GM18870 (cell line): ENCODE results near the gene CD27.
A peak's percentile ranks its signal among the peaks of the same experiment; 100 is the strongest.
"Not testable (repeated sequence)": the region's sequence is repeated elsewhere in the genome, so short reads cannot be mapped to it uniquely, and the experiment has no call there.

Experiments
- ATAC-seq: cut with Tn5 transposase; IDR thresholded peaks from one replicate; pipeline ENCODE4 v1.9.1; 2021; ENCODE audit warnings: moderate library complexity; ENCODE audit not compliant: unreplicated experiment

CD27 gene

DNA sequence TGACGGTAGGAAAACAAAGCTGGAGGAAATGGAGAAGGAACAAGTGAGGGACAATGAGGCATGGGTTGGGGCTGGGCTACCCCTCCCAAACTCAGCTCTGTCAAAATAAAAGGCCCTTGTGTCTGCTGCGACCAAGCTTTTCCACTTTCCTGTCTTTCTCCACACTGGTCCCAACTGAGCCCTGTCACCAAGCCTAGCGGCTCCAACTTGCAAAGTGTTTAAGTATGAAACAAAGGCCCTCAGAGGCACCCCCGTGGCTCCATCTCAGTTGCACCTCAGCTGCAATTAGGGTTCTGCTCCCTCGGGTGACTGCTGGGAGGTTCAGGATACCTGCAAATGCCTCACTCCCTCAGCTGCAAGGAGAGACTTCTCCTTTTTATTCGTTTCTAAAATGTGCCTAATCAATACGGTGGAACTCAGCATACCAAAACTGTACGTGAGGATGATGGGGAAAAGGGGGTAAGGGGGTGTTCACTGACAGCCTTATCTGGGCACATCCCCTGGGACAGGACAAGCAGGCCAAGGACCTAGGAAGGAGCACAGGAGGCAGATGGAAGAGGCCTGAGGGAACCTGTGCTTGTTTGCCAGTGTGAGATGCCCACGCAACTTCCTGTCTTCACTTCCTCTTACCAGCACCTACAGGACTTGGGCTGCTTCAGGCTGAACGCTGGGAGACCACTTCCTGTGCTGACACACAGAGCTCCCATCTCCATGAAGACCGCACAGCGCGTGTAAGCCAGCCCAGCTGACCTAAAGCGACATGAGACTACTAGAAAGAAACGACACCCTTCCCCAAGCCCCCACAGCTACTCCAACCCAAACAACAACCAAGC is 16.9 kb downstream of the CD27 start:
- peak; percentile 66 for ATAC-seq

DNA sequence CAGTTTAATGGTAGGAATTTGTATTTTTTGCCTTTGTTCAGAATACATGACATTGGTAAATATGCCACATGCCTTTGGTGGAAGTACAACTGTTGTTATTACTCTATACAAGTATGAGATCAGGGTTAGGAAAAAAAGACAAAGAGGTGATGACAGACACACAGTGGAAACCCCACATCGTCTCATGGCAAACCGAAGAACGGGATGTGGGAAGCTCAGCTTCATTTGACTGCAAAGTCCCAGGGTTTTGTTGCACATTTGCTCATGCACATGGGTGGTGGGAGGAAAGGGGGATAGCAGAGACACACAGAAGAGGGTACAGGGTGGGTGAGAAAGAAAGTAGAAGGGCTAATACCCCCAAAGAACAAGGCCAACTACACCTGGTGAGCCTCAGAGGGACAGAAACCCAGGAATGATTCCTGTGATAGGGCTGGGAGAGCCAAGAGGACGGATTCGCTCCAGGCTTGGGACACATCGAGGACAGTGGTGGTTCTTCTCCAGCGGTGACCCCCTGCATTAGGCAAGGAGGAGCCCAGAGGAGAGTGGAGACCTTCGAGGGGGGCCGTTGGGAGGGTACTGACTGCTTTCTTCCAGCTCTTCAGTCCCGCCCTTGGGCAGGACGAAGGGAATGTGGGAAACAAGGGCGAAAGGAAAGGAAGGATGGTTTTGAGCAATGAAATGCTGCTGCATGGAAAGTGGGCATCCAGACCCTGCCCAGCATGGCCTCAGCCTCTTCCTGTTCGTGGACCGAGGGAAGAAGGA is 17.7 kb downstream of the CD27 start:
- ATAC-seq = no peak

DNA sequence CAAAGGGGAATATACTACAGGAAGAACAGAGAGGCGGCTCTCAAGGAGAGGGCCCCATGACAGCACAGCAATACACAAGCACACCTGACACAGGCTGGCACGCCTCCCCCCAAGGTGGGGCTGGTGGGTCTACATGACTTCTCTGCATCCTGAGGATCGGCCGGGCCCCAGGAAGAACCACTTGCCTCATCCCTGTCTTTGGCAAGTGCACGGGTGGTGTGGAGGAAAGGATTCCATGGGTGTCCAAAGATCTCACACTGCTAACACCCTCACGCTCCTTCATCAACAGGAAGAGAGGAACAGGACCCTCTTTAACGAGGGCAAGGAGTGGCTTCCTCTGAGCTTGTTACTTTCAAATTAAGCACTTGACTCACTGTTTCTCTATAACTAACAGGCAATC is 18.5 kb downstream of the CD27 start:
- no peak for ATAC-seq

DNA sequence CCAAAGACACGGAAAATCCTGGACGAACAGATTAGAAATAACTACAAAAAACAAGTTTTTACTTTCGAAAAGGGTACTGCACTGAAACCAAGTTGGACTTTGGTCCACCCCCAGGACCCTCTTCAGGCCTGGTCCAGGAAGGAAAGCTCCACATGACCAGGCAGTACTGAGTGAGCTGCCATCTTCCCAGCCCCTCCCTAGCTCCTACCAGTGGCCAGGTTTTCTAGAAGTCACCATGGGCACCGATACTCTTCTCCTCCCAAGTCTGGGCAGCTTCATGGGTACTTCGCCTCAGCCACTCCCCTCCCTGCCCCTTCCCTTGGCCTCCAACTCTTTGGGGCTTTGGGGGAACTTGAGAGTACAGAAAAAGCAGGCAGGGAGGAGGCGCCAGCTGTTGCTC is 19.1 kb downstream of the CD27 start:
- no peak for ATAC-seq

DNA sequence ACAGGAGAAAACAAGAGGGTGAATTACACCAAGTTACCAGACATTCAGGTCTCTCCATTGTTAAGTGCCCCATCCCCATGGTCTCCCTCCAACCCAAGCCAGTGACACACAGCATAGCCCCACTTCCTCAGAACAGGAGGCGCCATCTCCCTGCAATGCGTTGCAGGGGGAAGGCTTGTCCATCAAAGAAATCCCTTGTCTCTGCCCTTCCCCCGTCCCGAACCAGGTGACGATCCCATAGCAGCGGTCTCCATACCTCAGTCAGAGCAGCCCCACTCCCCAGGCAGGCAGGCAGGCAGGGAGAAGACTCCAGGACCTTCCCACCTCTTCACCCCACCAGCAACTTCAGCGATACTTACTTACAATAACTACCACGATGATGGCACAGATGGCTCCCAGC is 19.8 kb downstream of the CD27 start:
- no peak for ATAC-seq

DNA sequence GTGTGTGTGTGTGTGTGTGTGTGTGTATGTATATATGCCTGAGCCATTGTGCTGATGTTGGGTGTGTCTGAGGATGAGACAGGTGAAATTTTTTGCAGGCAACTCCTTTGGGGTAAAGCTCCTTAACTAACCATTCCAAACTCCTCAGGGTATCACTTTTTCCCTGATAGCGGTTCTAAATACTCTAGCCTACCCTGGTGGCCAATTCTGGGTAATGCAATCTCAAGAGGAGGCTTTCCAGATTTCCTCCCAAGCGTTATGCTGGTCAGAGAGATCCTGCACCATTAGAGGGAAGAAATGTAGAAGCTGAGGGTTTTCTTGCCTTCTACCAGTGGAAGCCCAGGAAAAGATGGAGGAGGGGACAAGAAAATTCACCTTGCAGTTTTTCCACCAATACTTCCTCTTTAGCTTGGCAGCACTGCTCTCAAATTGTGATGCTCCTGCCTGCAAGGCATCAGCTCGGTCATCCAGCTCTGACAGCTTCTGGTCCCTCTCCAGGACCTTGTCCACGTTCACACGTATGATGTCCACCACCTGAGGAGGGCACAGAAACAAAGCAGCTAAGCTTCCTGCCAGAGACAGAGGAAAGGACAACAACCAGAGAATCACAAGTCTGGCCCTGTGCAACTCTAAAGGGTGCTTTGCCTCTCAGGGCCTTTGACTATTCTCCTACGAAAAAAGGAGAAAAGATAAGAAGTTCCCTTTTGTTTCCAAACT is 20.9 kb downstream of the CD27 start:
- no peak for ATAC-seq

DNA sequence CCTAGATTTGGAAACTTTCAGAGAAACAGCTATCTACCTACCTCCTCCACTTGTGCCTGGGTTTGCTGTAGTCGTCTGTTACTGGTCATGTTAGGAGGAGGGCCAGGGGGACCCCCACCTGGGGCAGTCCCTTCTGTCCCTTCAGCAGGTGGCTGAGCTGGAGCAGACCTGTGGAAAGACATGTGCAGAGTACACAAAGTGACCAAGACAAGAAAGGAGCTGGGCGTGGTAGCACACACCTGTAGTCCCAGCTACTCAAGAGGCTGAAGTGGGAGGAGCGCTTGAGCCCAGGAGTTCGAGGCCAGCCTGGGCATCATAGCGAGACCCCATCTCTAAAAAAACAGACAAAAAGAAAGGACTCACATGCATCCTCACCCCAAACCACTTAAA is 21.4 kb downstream of the CD27 start:
- no peak for ATAC-seq

DNA sequence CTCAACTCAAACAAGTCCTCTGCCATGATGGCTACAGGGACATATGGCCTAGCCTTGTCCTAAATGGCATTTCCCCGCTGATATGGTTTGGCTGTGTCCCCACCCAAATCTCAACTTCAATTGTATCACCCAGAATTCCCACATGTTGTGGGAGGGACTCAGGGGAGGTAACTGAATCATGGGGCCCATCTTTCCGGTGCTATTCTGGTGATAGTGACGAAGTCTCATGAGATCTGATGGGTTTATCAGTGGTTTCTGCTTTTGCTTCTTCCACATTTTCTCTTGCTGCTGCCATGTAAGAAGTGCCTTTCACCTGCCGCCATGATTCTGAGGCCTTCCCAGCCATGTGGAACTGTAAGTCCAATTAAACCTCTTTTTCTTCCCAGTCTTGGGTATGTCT is 22.0 kb downstream of the CD27 start:
- ATAC-seq = not testable (repeated sequence)

DNA sequence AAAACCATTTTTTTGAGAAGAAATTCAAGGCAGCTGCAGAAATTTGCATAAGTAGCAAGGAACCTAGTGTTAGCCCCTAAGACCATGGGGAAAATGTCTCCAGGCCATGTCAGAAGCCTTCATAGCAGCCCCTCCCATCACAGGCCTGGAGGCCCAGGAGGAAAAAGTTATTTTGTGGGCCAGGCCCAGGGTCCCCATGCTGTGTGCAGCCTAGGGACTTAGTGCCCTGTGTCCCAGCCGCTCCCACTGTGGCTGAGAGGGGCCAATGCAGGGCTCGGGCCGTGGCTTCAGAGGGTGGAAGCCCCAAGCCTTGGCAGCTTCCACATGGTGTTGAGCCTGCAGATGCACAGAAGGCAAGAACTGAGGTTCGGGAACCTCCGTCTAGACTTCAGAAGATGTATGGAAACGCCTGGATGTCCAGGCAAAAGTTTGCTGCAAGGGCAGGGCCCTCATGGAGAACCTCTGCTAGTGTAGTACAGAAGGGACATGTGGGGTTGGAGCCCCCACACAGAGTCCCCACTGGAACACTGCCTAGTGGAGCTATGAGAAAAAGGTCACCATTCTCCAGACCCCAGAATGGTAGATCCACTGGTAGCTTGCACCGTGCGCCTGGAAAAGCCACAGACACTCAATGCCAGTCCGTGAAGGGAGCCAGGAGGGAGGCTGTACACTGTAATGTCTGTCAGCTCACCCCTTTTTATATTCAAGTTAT is 23.0 kb downstream of the CD27 start:
- ATAC-seq = not testable (repeated sequence)

DNA sequence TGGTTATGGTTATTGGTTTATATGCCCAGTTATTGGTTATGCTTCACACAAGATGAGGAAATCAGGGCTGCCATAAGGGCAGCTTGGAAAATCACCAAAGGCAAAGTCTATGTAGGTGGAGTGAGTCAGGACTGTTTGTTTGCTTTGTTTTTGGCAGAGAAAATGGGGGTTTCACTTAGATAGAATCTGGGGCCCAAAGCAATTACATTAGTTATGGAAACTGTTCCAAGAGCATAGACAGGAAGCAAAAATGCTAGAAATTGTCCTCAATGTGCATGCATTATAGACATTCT is 23.5 kb downstream of the CD27 start:
- no peak for ATAC-seq

DNA sequence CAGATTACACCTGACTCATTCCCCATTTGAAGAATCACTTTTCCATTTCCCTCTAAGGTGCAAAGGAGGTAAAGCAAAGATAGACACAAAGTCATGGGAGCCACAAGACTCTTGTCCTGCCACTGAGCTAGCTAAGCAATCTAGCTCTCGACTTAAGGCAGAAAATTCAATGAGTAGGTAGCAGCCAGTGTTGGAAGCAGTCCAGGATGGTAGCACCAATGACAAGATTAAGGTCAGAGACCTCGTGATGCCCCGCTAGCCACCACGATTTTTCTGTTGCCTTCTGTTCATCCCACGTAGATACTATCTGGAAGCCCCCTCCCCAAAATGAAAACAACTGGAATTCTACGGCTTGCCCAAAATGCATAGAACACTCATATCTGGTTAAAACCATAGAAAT is 24.3 kb downstream of the CD27 start:
- ATAC-seq = no peak

DNA sequence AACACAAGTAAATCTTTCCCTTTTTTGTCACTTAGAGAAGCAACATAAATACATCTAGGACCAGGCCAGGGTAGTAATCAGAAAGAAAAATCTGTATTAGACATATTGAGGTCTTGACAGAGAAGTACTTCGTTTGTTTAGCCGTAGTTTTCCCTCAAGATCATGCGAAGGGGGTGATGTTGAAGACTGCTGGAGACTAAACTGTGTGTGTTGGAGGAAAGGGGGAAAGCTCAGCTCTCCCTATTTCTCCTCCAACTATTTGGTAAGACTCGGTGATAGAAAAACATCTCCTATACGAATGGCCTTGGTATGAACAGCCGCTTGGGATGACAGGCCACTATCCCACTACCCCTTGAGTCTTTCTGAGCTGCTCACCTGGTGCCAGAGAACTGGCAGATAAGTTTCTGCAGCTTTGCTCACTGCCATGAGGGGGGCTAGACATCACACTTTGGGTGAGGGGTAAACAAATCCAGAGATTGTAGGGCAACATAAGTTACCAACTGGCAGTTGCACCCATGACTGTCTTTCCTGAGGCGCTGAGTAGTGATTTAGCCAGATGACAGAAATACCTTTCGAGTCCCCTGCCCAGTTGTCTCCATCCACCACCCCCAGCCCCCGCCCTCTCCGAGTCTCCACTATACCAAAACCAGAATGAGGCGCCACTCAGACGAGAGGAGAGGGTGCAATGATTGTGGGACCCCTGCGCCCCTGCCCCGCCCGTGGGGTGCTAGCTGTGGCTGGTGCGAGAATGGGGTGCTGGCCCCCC is 25.0 kb downstream of the CD27 start:
- ATAC-seq = no peak

DNA sequence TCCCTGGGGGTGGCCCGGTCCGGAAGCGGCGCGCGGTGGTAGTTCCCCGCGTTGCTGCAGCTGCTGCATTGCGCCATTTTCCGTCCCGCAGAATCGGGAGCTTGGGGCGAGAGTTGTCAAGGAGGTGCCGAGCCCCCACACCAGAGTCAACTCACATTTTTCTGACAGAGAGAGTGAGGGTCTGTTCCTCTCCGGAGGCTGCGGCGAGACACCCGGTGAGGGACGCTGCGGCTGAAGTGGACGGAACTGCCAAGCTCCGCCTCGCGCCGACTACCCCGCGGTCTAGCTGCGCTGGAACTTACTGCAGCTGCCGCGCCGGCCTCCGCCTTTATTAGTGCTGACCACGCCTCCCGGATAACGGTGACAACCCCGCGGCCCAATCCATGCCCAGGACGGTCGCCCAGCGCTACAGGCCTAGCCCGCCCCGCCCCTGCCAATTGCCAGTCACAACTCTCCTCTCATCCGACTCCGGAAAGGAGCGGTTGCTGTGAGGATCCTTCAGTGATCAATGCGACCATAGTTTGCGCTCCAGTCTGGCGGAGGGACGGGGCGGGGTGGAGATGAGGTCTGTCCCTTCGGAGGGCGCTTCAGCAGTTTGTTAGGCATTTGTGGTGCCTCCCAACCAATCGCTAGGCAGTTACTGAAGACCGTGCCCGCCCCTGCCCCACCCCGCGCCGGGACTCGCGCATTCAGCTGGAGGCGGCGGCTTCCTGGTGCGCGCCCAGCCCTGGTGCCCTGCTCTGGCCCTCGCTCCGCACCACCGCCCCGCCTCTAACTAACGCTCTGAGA is 25.8 kb downstream of the CD27 start, which contains the start of gene VAMP1:
TSS of gene VAMP1 (minus strand) at position 303 of the 789 bp plus-strand sequence. CDS start at position 157, 146 bp downstream.
- ATAC-seq = peak; percentile 84

DNA sequence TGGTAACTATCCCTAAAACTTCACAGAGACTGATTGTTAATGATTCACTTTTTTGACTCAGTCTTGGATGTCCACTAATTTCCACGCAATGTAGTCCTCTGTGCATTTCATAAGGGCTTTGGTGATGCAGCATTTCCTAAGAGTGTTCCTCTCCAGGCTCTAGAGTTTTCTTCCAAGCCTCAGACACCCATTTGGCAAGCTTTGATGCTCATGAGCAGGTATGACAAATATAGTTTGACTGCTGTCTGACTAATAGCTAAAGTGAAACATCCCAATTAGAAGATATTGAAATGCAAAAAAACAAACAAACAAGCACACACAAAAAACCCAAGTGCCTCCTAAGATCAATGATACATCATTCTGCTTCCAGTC is 27.2 kb downstream of the CD27 start:
- no peak for ATAC-seq

DNA sequence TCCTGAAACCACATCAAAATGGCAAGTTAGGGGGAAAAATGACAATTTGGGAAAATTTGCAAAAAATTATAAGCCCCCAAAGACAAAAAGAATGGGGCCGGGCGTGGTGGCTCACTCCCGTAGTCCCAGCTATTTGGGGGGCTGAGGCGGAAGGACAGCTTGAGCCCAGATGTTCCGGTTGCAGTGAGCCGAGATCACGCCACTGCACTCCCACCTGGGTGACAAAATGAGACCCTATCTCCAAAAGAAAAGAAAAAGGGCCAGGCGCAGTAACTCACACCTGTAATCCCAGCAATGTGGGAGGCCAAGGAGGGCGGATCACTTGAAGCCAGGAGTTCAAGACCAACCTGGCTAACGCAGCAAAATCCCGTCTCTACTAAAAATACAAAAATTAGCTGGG is 27.7 kb downstream of the CD27 start:
- no peak for ATAC-seq

DNA sequence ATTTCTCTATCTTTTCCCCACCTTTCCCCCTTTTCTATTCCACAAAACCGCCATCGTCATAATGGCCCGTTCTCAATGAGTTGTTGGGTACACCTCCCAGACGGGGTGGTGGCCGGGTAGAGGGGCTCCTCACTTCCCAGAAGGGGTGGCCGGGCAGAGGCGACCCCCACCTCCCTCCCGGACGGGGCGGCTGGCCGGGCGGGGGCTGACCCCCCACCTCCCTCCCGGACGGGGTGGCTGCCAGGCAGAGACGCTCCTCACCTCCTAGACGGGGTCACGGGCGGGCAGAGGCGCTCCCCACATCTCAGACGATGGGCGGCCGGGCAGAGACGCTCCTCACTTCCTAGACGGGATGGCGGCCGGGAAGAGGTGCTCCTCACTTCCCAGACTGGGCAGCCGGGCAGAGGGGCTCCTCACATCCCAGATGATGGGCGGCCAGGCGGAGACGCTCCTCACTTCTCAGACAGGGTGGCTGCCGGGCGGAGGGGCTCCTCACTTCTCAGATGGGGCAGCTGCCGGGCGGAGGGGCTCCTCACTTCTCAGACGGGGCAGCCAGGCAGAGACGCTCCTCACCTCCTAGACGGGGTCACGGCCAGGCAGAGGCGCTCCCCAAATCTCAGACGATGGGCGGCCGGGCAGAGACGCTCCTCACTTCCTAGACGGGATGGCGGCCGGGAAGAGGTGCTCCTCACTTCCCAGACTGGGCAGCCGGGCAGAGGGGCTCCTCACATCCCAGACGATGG is 30.6 kb downstream of the CD27 start:
- ATAC-seq = not testable (repeated sequence)

DNA sequence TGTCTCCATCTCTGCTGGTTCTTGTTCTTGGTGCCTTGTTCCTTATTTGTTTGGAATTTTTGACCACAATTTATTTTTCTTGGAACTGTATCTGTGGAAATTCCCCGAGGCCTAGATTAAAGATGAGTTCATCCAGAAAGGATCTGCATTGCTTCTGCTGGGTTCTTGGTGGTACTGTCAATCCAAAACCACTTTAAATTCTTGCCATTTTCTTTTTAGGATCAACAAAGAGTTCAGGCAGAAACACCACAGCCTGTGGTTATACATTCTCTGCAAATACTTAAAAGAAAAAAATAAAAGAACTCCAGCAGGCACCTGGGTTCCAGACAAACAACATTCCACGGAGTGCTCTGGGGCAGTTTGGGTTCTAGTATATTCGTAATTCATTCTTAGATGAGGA is 31.7 kb downstream of the CD27 start:
- no peak for ATAC-seq

DNA sequence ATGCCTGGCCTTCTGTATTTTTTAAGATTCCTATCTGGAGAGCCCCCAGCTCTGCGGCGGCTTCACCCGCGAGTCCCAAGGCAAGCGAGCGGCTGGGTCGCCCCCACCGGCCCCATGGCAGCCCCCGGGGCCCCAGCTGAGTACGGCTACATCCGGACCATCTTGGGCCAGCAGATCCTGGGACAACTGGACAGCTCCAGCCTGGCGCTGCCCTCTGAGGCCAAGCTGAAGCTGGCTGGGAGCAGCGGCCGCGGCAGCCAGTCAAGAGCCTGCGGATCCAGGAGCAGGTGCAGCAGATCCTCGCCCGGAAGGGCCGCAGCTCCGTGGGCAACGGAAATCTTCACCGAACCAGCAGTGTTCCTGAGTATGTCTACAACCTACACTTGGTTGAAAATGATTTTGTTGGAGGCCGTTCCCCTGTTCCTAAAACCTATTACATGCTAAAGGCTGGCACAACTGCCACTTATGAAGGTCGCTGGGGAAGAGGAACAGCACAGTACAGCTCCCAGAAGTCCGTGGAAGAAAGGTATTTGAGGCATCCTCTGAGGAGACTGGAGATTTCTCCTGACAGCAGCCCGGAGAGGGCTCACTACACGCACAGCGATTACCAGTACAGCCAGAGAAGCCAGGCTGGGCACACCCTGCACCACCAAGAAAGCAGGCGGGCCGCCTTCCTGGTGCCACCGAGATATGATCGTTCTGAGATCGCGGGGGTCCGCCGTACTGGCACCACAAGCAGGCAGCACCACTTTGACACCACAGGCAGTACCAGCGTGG is 33.0 kb downstream of the CD27 start:
- not testable (repeated sequence) for ATAC-seq
